DMS79 (cell line): Measurements from ENCODE around the gene RRP36.

Source experiments
- DNase-seq: peaks from one replicate; lab custom pipeline; 2025; lab: John Stamatoyannopoulos, UW

Gene RRP36

DNA sequence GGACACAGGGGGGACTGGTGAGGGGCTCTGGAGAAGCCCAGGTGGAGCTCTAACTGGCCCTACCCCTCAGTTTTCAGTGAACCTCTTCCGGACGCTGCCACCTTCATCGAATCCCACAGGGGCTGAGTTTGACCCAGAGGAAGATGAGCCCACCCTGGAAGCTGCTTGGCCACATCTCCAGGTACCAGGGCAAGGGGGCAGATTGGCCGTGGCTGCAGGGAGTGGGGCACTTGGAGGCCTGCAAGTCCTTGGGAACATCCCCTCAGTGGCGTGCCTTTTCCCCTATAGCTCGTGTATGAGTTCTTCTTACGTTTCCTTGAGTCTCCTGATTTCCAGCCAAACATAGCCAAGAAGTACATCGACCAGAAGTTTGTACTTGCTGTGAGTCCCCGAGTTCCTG is 14.3 kb upstream of the RRP36 start:
- no peak for DNase-seq

DNA sequence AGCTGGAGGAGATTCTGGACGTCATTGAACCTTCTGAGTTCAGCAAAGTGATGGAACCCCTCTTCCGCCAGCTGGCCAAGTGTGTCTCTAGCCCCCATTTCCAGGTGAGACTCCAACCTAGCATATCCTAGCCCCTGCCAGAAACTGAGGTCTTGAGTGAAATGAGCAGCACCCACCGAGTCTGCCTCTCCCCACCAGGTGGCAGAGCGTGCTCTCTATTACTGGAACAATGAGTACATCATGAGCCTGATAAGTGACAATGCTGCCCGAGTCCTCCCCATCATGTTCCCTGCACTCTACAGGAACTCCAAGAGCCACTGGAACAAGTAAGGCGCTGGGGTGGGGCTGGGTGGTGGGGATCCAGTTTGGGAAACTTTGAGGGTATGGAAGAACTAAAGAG is 12.3 kb upstream of the RRP36 start:
- DNase-seq: no peak

DNA sequence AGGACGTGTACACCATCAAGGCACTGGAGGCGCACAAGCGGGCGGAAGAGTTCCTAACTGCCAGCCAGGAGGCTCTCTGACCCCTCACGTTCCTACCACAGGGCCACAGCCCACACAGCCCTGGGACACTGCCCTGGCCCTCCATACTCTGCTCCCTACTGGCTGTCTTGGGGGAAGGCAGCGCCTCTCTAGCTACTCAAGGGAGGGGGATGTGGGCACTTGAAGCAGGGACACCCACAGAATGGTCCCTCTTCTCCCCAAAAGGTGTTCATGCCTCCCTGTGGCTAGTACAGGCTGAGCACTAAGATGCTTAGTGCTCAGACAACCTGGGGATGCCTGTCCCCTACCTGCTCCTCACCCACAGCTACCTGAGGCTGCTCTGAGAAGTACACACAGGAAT is 10.2 kb upstream of the RRP36 start:
- no peak for DNase-seq

DNA sequence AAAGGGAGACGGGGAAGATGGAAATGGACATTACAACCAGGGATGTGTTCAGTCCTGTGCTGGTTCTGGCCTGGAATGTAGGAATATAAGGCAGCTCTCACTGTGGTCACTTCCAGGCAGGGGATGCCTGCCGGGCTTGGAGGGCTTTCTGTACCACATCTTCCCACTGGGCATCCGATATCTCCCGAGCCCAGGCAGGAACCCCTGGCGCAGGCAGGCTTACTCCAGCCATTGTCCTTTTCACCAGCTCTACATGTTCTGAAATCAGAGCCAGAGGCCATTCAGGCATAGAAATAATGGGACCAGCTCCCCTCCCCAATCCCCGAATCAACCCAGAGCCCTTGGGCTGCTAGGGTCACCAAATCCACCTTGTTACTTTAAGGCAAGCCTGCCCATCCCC is 9.1 kb upstream of the RRP36 start:
- no peak for DNase-seq

DNA sequence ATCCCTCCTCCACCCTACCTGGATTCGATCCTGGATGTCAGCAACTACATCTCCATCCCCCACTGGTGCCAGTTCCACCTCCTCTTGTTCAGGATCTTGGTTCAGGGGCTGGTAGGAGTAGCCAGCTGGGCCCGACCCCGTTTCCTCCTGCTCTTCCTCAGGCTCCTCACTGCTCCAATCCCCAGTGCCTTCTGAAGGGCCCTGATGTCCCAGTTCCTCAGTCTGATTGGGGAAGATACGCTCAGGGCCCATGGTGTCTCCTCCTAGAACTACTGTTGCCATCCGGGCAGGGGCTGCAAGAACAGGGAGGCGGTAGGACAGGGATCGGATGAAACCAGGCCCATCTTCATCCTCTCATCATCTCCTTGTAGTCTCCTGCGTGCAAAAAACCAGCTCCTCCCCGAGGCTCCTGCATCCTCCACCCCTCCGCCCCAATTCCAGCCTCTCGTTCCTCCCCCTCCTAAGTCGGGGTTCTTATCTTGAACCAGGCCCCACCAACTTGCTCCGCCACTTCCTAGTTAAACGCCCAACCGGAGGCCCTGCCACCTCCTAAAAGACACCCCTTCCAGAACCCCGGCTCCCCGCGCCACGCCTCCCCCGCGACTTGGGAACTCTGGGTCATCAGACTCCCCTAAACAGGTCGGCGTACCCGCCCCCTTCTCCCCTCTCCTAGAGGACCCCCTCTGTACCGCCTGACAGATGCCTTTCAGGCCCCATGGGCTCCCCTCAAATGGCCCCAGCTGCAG is 8.2 kb upstream of the RRP36 start:
- DNase-seq: no peak

DNA sequence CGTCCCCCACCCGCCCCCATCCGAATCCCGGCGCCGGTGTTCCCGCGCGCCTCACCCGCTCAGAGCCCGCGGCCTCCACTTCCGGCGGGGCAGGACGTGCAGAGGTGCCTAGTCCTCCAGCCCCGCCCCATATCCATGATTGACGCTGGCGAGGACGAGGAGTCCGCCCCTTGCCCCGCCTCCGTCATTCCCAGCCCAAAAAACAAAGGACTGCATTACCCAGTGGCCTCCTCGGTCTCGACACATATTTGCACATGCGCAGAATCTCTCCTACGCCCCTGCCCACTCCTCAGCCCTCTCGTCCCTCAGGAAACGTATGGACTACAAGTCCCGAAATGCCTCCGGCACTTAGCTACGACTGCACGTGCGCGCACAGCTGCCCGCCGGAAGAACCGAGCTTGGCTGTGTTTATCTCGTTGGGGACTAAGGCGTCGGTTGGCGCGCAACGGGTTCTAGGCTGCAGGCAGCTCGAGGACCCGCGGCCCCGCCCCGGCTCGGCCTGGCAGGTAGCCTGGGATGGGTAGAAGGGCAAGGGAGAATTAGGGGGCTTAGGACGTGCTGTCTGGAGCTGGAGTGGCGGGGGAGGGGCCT is 7.5 kb upstream of the RRP36 start, which contains the start of the genes KLHDC3 and MEA1:
TSS of gene KLHDC3 (plus strand) at position 407 of the 591 bp plus-strand sequence. CDS start 2,944 bp downstream, outside the sequence.
TSS of gene MEA1 (minus strand) at position 104 of the 591 bp plus-strand sequence. CDS start 133 bp downstream, outside the sequence.
- peak; percentile 100 for DNase-seq

DNA sequence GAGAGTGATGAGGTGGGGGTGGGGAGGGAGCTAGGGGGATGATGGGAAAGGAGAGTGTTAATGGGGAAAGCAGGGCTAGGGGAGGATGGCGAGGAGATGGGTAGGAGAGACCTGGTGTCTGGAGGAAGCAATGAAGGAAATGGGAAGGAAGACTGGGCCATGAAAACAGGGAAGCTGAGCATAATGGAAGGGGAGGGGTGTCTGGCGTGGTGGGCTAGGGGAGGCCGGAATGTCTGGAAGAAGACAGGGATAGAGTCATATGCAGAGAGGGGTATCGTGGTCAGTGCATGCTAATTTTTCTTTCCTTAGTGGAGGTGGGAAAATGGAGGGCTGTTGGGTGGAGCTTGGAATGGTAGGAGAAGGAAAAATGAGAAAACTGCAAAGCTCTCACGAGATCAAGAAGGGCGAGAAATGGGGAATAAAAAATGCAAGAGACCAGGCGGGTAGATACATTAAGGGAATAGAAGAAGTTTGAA is 7.0 kb upstream of the RRP36 start:
- no peak for DNase-seq

DNA sequence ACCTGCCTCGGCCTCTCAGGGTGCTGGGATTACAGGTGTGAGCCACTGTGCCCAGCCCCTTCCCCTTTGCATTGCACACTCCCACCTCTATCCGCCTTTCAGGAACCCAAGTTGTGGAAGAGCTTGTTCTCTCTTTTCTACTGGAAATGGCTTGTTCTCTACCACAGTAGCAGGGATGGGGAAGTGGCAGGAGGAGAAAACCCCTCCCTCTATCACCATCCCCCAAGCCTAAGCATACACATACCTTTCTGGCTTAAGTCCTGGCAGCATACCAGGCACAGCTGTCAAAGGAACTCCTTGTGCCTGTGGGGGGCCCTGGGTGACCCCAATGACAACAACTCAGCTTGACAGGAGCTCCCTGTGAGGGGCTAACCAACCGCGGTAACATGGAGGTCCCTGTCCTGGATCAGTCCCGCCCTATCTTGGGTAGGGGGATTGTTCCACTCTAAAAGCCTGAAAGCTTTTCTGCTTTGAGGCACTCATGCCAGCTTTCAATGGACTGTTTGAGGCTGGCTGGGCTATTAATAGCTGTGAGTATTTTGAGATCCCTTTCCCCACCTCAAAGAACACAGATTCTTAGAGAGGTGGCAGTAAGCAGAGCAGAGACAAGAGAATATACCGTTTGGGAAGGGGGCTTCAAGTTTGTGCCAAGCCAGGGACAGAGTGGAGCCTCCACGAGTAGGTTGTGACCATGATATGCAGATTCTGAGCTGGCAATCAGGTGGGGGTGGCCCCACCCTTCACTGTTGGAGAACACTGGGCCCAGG is 5.1 kb upstream of the RRP36 start:
- DNase-seq: no peak

DNA sequence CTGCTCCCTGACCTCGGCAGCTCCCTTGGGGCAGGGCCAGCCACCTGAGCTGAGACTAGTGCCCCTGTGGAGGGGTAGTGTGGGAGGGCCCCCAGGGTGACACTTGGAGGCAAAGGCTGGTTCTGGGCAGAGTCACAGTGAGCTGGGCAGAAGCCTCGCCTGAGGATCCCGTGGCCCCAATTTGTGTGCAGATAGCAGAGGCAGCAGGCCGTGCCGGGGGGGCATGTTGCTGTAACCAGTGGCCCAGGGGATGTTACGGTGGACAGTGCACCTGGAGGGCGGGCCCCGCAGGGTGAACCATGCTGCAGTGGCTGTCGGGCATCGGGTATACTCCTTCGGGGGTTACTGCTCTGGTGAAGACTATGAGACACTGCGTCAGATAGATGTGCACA is 4.5 kb upstream of the RRP36 start:
- DNase-seq: no peak

DNA sequence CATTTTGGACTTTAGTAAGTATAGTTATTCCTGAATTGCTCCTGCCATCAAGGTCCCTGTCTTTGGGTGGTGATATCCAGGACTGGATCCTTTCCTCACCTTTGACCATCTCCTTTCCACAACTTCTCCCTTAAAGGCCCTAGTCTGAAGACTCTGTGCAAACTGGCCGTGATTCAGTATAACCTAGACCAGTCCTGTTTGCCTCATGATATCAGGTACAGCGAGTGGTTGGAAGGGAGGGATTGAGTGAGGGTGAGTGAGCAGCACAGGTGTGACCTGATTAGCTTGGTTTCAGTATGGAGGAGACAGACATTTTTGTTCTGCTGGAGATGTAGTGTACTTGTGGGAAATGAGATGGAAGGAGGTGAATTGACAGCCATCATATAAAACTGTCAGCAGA is 2.3 kb upstream of the RRP36 start:
- no peak for DNase-seq

DNA sequence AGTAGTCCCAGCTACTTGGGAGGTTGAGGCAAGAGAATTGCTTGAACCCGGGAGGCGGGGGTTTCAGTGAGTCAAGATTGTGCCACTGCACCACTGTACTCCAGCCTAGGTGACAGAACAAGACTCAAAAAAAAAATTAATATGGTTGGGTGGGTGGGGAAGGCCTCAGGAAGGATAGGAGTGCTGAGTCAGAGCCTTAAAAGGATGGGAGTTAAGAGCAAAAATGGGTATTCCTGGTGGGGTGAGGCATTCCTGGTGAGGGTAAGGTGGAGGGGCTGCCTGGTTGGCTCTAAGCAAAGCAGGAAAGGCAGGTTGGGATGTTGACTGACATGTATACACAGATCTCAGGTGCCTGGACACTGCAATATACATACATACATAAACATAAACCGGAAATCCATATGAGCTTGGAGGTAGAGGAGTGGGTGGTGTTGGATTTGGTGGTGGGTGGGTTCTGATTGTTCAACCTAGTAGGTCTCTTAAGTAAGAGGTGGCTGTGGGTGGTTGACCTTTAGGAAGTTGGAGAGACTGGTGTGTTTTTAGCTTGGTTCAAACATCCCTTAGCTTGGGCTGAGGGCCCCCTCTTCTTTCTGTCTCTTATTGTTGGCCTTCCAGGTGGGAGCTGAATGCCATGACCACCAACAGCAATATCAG is 1.2 kb upstream of the RRP36 start:
- no peak for DNase-seq

DNA sequence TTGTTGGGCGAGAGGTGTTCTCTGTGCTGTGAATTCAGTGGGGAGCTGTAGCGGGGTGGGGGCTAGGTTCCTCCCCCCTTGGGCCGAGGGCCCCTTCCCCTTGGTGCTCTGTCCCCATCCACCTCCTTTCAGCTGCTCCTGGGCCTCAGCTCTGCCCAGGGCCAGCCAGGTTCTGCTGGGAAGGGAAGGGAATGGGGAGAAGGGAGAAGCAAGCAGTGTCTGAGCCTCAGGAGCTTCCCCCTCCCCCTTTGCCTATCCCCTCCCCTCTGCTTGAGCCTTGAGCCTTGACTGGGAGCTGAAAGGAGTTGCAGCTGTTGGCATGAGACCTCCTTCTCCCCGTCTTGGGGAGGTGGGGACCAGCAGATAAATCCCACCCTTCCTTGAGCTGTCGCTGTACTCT is 576 bp upstream of the RRP36 start:
- no peak for DNase-seq

DNA sequence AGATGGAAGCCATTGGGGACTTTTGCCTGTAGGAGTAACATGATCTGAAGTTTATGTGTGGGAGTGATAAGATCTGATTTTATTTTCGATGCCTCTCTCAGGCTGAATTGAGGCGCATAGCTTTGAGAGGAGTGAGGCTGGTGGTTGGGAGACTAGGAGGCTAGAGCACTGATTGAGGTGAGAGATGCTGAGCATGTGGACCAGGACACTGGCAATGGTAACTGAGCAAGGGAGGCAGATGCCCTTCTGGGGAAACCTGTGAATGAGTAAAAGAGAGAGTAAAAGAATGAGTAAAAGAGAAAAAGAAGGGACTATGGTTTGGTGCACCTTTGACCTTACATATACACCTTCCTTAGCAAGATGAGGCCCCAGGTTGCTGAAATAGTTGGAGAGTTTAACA is 3.0 kb downstream of the RRP36 start:
- no peak for DNase-seq

DNA sequence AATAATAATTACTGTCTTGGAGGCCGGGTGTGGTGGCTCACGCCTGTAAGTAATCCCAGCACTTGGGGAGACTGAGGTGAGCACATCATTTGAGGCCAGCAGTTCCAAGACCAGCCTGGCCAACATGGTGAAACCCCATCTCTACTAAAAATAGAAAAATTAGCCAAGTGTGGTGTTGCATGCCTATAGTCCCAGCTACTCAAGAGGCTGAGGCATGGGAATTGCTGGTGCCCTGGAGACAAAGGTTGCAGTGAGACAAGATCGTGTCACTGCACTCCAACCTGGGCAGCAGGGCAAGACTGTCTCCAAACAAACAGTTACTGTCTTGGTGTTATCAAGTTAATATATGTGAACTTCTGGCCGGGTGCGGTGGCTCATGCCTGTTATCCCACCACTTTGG is 4.9 kb downstream of the RRP36 start:
- no peak for DNase-seq

DNA sequence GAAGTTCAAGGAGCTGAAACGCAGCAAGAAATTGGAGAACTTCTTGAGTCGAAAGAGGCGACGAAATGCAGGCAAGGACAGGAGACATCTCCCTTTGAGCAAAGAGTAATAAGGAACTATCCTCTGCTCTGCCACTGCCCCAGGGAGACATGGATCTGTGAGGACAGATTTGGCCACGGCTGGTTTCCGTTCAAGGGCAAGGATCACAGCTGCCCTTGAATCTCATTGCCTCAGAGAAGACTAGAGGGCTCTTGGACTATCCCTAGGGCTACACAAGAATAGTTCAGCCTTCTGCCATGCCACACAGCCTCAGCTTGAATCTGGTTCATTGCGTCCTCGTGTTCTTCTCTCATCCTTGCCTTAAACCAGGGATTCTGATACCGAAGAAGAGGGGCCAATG is 7.7 kb downstream of the RRP36 start:
- no peak for DNase-seq

DNA sequence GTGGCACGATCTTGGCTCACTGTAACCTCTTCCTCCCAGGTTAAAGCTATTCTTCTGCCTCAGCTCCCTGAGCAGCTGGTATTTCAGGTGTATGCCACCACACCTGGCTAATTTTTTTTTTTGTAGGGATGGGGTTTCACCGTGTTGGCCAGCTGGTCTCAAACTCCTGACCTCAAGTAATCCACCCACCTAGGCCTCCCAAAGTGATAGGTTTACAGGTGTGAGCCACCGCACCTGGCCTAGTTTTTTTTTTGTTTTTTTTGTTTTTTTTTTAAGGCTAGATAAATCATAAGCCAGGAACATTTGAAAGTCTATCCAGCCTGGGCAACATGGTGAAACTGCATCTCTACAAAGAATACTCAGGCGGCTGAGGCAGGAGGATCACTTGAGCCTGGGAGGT is 10.9 kb downstream of the RRP36 start:
- DNase-seq: no peak

DNA sequence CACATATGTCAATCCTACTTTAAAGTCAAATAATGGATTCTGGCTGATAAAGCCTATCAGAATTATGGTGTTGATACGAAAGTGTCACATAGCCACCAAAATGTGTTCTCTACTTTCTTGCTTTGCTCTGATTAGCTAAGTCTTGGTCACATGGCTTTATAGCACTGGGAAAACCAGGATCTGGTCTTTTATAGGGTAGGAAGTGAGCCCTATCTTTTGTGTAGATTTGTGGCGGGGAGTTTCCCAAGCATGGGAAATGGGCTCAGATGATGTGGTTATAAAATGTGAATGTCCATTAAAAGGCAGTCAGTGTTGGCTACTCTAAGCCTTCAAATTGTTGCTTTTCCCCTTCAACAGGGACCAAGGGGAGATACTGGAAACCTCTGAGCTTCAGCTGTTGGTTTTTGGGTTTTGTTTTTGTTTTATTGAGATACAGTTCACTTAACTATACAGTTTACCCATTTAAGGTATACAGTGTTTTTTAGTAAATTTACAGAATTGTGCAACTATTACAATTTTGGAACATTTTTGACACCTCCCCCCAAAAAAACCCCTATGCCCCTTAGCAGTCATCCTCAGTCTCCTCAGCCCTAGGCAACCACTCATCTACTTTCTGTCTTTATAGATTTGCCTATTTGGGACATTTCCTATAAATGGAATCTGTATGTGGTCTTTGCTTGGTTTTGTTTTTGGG is 12.2 kb downstream of the RRP36 start:
- DNase-seq: no peak

DNA sequence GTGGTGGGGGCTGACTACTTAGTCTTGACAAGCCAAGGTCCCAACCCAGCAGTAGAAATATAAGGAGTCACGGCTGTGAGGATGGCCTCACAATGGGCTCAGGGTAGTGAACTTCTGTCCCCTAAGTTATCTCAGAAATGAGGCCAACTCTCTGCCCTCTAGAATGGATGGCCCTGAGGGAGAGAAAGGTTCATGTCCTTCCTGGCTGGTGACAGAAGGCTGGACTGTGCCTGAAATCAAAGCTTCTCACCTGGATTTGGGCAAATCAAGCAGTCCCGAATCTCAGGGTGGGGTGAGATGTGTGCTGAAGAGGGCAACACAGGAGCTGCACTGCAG is 12.7 kb downstream of the RRP36 start:
- no peak for DNase-seq

DNA sequence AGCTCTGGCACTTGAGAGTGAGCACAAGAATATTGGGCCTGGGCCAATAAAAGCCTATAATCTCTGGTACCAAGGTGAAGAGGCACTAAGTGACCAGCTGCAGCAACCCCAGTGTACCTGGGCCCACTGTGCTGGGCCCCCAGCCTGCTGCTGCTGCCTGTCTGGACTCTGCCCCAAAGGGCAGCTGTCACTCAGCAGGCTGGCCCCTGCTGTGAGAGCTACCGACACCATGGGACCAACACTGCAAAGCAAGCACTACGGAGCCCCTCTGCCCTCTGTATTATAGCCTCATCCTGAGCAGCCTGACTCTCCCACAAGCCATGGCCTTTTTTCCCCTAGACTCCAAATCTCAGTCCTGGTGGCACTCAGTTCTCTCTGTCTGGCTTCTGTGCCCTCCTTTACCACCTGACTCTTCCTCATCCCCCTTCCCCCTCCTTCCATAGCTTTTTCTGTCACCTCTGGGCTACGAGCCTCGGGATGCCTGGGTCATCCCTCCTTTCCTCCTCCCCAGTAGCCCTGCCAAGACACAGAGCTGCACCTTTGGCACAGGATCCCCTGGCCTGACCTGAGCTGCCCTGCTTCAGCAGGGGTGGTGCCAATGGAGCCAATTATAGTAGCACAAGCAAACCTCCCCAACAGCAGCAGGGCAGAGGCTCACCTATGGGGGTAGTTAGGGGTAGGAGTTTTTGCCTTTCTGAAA is 14.2 kb downstream of the RRP36 start:
- DNase-seq: no peak

DNA sequence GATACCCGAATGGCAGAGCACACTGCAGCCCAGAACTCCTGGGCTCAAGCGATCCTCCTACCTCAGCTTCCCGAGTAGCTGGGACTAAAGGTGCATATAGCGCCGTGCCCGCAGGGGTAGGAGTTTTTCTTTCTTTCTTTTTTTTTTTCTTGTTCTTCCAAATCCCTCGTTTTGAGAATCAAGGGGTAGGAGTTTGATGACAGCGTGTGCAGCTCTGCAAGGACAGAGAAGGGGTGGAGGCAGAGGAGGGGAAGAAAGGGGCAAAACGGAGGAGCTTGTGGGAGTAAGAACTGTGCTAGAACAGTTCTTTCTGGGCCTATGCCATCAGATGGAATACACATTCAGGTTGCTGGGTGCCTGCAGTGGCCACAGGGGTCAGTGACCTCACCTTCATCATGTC is 15.3 kb downstream of the RRP36 start:
- no peak for DNase-seq

DNA sequence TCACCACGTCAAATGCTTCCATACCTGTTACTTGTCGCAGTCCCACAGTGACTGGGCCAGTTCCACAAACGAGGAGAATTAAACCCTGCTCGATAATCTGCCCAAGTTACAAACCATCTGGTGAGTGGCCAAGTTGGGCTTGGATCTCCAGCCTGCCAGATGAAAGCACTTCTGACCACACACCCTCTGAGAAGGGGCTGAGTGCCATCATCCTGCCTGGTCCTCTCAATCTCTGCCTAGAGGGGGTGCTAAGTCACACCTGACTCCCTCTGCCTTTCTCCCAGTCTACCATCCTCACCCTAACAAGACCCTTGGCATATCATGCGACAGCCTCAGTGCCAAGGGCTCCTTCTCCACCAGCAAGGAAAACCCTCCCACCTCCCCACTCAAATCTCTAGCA is 15.8 kb downstream of the RRP36 start:
- no peak for DNase-seq
